Stimulated activated CD8-positive, alpha-beta memory T cell treated with anti-CD3 and anti-CD28 coated beads, Interleukin-7, amount 100 ng/mL, for 4 hours (primary cell): Measurements from ENCODE around the gene DACT2.
"Not testable (repeated sequence)": the region's sequence is repeated elsewhere in the genome, so short reads cannot be mapped to it uniquely, and the experiment has no call there.

Experiments
- DNase-seq, 2 donors: peaks; one replicate each; pipeline ENCODE4 v3.0.0-alpha.2; 2020; ENCODE audit warnings: low read depth in 2 of 2

Gene DACT2

DNA sequence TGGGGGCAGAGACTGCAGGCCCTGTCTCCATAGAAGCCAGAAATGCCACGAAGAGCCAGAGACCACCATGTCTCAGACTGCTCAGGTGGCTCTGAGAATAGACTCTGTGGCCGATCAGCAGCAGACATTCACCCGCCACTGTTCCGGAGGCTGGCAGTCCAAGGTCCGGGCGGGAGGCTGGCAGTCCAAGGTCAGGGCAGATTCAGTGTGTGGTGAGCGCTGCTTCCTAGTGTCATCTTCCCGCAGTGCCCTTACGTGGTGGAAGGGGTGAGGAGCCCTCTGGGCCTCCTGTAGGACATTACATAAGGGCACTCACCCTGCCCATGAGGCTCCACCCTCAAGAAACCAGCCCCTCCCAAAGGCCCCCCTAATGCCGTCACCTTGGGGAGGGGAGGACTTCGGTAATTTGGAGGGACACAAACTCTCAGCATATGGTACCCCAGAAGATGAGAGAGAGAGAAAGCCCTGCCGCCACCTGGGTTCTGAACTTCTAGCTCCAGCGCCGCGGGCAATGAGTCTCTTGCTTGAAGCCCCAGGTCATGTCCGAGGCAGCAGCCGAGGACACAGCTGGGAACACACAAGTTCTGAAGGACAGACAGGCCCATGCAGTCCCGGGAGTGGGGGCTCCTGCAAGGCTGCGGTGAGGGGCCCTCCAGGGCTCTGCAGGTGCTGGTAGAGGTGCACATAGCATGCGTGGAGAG is 36.4 kb downstream of the DACT2 start:
- DNase-seq, result no peak

DNA sequence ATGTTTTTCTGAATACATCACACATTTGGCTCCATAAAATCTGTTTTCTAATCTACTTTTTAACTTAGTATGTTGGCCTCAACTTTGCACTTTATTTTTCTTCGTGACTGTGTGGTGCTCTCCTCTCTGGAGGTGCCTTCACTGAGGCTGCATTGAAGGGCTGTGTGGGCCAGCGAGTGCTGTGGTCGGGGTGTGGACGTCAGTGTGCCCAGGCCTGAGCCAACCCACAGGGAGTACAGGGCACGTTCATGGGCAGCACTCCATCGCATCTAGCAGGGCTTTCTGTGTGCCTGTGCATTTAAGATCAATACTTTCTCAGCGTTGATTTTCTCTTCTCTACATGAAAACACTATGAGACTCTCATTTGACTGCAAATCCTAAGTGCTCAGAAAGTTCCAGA is 37.8 kb downstream of the DACT2 start:
- no peak for DNase-seq

DNA sequence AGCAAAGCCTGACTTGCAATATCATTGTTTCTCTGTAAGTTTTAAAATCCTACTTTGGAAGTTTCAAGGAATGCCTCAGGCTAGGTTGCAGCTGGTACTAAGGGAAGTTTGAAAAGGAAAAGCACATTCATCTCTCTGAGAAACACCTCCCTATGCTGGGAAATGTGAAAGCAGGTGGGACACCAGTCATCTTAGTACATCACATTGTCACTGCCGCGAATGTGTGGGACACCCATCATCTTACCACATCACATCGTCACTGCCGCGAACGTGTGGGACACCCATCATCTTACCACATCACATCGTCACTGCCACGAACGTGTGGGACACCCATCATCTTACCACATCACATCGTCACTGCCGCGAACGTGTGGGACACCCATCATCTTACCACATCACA is 38.3 kb downstream of the DACT2 start:
- not testable (repeated sequence) for DNase-seq

DNA sequence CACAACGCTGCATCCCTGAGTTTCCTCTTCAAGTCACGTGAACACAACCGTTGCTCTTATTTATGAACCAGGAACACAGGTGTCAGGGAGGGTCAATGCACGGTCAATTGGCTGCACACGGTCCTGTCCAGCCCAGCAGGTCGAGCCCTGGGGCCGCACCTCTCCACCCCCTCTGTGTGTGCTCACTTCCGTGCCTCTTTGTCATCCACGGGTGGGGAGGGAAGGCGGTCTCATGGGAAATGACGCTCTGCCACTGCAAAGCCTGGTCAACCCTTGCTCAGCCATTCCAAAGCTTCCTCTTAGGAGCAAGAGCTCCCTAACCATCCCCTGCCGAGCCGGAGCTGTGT is 38.7 kb downstream of the DACT2 start:
- no peak for DNase-seq

DNA sequence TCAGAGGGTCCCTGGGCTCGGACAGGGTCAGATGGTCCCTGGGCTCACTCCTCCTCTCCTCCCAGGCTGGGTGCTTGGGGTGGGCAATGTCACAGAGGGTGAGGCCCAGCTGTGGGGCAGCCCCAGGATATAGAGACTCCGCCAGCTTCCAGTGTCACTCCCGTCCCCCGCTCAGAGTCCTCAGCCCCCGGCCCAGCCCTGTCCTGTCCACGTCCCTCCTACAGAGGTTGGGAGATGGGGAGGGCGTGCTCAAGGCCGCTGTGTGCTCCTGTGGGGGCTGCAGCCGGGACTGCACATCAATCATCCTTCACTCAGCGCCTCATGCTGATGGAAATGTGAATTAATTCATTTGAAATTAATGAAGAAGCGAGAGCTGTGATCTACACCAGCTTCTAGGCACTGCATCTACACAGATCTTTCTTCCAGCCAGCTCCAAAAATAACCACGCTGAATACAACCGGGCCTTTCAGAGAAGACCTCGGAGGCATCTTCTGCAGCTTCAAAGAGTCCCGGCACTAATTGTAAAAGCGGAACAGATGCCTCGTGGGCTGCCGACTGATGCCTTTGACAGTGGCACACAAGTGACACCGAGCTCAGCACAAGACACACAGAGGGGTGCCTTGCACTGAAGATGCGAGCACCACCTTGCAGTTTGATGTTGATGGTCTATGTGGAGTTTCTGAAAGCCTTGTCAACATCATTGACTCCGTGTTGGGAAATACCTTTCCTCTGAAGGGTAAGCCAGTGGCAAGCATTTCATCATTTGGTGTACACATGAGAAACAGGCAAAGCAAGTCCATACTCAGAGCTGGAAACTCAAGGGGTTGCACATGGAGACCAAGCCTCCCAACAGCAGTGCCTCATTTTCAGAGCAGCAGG is 39.3 kb downstream of the DACT2 start:
- no peak for DNase-seq

DNA sequence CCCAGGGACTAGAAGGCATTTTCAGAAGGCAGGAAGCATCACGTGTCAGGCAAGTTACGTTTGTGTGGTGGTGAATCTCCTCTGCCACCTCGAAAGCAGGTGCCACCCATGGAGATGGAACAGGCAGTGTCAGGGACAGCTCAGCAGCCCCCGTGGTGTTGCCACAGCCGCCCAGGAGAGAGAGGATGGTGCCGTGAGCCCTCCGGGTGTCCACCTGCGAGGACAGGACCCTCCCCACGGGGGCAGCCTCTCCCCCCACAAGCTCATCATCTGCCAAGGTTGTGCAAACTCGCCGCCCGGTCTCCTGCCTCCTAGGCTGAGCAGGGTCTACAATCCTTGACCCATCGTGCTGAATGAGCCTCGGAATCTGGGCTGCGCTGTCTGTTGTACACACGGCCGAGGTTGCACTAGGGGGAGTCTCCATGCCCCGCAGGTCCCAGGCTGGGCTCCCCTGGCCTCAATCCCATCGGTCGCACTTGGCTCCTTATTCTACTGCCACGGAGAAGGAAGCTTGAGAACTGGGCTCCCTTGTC is 40.1 kb downstream of the DACT2 start:
- no peak for DNase-seq

DNA sequence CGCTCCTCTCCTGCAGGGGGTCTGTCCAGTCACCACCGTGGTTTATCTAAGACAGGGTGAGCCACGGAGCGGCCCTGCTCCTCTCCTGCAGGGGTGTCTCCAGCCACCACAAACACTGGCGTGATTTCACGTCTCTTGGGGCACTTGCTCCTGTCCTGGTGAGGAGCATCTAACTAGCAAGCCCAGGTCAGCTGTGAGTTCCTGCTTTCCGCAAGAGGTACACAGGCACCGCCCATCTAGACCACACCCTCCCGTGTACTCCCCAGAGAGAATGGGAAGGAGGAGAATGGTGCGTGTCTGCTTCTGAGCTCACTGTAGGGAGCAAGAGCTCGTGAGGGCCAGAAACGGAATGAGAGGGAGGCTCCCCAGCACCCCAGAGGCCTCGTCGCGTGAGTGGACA is 40.7 kb downstream of the DACT2 start:
- DNase-seq, result no peak

DNA sequence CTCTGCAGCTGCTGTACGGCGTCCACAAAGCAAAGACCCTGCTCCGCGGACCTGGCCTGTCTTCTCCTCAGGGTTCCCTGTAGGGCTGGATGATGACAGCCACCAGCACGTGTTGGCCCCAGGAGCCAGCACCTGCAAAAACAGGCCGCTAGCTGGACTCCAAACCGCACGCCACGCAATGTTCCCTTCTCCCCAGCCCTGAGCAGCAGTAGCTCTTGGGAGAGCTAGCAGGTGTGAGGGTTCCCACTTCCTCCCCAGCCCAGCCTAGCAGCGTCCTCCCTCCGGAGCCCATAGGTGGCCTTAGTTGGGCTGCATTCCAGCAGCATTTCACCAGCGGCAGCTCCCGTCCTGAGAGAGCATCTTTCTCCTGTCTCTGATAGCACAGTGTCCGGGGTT is 42.3 kb downstream of the DACT2 start:
- no peak for DNase-seq

DNA sequence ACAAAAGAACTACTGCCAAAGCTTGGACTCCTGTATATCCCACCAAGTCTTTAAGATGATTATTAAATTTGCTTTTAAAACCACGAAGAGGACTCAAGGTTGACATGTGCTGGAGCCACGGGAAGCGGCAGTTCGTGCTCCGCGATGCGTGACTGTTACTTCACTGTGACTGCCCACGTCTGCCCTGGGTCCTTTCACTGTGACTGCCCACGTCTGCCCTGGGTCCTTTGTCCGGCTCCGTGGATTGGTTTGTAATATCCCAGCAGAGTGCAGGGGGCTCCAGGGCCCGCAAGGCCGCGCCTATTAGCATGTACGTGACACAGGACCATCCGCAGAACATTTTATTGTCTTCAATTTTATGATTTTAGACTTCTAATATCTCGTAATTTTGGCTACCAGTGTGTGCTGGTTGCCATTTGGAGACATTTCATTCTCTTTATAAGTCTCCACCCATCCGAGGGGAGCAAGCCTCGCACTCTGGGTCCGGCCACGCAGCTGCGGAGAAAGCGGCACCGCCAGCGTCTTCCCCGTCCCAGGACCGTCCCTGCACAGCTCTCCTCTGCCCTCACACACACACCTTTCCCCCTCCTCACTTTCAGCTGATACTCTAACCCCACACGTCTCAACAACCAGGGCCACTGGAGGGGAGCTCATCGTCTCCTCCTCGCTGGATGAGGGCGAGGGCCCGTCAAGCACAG is 42.9 kb downstream of the DACT2 start:
- DNase-seq, result no peak

DNA sequence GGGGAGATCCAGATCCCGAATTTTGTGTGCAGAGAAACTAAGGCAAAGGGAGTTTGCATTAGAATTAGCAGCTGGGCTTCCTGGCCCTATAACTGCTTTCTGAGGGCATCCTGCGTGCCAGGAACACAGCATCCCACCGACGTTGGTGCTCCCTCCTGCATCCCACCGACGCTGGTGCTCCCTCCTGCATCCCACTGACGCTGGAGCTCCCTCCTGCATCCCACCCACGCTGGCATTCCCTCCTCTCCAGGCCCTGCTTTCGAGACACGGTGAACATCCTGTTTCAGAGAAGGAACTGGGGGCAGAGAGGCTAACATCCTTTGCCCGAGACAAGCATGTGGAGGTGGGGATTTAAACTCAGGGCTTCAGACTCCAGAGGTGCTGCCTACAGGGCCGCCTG is 44.4 kb downstream of the DACT2 start:
- DNase-seq, result no peak

DNA sequence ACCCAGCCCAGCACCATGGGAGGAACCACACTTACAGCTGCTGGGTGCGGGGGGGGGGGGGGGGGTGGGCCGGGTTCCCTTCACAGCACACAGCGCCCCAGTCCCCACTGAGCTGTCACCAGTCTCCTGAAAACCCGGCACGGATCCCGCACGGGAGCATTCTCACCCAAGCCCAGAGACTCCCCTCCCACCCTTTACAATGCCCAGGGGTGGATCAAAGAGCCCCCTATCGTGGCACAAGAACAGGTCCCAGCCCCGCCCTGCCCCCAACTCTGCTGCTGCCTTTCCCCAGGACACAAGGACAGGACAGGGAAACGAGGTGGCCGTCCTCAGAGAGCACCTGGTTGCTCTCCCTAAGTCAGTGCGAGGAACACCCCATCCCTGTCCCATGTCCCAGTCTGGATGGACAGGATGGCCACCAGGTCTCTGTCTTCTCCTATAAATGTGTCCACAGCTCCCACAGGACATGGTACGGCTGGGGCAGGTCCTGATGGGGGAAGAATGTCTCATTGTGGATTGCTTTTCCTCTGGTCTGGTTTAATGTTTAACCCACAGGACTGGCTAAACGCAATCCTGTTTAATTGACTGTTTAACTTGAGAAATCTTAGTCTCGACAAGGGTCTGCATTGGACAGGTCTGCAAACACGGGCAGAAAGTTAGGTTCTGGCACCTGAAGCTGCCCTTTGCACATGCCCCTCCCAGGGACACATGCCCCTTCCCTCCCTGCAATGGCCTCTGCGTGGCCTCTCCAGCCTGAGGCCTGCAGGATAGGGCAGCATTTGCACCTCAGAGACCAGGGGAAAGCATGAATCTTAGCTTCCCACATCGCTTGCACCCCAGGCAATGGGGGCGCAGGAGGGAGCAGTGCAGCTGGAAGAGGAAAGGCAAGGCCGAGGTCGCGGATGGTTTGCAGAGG is 45.3 kb downstream of the DACT2 start:
- no peak for DNase-seq

DNA sequence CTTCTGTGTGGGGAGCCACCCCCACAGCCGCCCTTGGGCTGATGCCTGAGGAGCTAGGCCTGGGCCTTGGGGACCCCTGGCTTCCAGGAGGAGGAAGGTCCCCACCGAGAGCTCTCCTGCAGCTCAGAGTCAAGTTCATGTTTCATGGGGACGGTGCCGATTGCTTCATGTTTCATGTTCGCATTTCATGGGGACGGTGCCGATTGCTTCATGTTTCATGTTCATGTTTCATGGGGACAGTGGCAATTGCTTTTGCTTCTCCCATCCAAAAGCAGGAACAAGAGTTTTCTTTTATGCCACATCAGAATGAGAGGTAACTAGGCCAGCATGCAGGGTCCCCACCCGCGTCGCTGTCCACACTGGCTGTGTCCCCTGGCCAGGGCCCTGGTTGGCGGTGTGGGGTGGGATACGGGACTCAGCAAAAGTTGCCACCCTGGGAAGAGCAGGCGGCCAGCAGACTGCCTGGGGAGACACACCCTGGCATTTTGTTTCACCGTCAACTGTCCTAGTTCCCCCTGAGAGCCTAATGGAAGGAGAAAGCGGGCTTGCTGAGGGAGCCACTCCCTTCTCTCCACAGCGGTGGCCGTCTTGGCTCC is 46.0 kb downstream of the DACT2 start:
- DNase-seq, result no peak

DNA sequence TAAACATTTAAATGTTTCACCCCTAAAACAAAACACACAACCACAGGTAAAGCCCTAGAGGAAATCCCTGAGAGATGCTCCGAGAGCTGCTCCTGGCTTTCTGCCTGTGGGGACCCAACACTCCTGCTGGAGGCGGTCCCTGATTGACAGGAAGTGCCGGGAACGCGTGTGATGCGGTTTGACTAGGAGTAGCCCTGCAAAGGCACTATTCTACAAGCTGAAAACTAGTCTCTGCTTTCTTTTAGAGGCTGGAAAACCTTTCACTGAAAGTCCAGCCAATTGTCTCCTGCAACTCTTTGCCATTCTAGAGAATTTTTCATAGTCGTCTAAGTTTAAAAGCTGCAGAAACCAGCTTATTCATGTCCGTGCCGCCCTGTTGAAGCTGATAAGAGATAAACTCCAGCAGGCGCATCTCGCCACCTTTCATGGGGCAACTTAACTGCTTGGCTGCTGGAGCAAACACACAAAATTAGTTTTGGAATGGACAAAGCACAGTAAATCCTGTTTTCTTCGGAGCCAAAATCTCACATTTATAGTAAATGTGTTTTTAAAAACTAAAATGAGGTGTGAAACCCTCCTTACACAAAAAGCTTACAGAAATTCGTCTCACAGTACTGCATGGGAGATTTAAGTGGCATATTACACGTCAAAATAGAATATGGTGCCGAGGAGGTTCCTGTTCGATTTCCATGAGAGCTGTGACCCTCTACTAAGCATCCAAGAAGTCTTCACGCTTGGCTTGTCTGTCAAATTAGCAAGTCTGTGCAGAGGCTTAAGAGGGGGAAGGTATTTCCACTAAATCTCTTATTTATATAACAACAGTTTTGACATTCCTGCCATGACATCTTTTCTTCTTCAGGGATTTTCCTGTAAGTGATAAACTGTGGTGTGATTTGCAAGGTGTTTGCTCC is 46.9 kb downstream of the DACT2 start:
- no peak for DNase-seq

DNA sequence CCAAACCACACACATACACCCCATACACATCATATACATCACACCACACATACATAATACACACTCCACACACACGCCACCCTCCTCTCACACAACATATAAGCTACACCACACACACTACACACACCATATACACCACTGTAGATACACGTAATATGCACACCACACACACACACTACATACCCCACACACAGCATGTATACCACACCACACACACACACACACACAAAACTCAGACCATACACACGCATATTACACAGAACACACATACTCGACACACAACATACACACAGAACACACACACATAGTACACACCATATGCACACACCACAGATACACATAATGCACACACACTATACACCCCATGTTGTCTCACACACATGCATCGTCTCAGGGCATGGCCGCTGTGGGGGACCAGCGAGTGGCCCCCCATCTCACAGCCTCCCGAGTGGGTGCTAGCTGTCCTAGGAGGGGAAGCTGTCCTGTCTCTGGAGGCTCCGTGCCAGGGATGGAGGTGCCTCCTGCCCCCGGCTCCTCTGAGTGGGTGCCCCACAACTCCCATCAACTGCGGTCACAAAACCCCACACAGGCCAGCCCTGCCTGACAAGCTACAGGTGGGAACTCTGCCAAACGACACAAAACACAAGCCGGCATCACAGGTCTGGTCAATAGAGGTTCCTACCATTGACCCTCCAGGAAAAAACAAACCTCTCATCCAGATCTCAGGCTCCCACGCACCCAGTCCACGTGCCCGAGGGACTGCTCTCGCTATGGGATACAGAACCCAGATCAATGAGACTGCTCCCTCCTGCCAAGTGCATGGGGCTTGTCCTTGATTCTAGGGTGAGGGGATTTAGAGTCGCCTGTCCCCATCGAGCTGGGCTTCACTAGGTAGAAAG is 49.1 kb downstream of the DACT2 start:
- no peak for DNase-seq

DNA sequence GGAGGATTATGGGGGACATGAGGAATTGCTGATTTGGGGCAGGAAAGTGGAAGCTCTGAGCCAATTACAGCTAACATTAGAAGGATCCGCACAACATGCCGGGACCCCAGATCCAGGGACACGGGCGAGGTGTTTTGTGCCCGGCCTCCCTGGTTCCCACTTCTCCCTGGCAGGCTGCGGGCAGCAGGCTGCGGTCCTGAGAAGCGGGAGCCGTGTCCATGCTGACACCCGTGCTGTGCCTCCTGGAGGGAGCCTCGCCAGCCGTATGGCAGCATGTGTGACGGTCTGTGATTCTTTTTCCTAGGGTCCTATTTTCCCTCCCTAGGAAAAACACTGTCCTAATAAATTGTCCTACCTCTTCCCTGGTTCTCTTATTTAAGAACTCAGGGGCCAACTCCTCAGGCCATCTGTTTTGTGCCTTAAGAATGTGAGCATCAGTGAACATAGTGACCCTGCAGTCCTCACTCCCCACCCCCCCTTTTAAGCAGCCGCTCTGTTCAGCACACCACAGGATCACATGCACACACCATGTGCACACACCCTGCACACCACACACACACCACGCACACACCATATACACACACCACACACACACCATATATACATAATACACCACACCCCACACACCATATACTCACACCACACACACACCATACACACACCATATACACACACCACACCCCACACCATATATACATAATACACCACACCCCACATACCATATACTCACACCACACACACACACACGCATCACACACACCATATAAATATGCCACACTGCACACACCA is 49.9 kb downstream of the DACT2 start:
- no peak for DNase-seq

DNA sequence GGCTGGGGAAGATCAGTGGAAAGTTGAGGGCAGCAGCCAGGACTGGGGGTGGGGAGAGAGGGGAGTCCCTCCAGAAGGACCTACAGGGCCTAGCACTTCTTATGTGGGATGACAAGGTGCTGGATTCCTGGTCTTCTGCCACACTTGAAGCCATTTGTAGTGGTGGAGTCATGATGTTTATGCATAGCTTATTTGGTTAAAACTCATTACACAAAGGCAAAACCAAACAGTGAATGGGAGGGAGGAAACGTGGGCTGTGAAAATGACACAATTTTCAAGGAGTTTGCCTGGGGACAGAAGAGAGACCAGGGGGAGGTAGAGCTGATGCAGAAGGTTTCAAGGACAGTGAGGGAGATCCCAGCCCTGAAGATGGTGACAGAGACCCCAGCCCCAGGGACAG is 50.8 kb downstream of the DACT2 start:
- no peak for DNase-seq

DNA sequence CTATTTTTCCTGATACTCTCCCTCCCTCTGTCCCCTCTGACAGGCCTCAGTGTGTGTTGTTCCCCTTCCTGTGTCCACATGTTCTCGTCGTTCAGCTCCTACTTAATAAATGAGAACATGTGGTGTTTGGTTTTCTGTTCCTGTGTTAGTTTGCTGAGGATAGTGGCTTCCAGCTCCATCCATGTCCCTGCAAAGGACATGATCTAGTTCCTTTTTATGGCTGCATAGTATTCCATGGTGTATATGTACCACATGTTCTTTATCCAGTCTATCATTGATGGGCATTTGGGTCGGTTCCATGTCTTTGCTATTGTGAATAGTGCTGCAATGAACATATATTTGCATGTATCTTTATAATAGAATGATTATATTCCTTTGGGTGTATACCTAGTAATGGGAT is 51.8 kb downstream of the DACT2 start:
- not testable (repeated sequence) for DNase-seq
